Measurements from ENCODE around the gene LRRC25.

GRCh38 chr19:18393836-18394235 is 3.6 kb downstream of the LRRC25 start:
- TF ChIP-seq, protein P1, sequence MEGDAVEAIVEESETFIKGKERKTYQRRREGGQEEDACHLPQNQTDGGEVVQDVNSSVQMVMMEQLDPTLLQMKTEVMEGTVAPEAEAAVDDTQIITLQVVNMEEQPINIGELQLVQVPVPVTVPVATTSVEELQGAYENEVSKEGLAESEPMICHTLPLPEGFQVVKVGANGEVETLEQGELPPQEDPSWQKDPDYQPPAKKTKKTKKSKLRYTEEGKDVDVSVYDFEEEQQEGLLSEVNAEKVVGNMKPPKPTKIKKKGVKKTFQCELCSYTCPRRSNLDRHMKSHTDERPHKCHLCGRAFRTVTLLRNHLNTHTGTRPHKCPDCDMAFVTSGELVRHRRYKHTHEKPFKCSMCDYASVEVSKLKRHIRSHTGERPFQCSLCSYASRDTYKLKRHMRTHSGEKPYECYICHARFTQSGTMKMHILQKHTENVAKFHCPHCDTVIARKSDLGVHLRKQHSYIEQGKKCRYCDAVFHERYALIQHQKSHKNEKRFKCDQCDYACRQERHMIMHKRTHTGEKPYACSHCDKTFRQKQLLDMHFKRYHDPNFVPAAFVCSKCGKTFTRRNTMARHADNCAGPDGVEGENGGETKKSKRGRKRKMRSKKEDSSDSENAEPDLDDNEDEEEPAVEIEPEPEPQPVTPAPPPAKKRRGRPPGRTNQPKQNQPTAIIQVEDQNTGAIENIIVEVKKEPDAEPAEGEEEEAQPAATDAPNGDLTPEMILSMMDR (conservative IDR thresholded peaks at IDR 0.05): no peak
- TF ChIP-seq EZH2 (IDR thresholded peaks at IDR 0.05; ENCODE audit: low read depth): no peak
